ENCODE results near the gene ZNF540.
"Not testable (repeated sequence)": the region's sequence is repeated elsewhere in the genome, so short reads cannot be mapped to it uniquely, and the experiment has no call there.

ZNF540 gene

GRCh38 chr19:37654118-37654517 is 59.4 kb downstream of the ZNF540 start:
- no peaks in the 10 kb centered on the region for H3K27me3 ChIP-seq (replicated peaks; ENCODE audit: control insufficient read depth, insufficient read depth, low read length)
- DNase-seq (ENCODE audit: low read depth) = peak; percentile 27
- peaks cover 4% of the 10 kb centered on the region for H3K36me3 ChIP-seq (ENCODE audit: control insufficient read depth, insufficient read depth, low read length, severe bottlenecking)
- H3K4me3 ChIP-seq (ENCODE audit: low read length) = peak overlapping the region; percentile 98
- H3K9me3 ChIP-seq (ENCODE audit: control insufficient read depth, low read length) = peaks cover 10% of the 10 kb centered on the region
- peaks cover 20% of the 10 kb centered on the region for H3K4me1 ChIP-seq (ENCODE audit: control insufficient read depth, insufficient read depth, low read length)
- H3K9ac ChIP-seq (ENCODE audit: low read length) = peak overlapping the region; percentile 96

DNA sequence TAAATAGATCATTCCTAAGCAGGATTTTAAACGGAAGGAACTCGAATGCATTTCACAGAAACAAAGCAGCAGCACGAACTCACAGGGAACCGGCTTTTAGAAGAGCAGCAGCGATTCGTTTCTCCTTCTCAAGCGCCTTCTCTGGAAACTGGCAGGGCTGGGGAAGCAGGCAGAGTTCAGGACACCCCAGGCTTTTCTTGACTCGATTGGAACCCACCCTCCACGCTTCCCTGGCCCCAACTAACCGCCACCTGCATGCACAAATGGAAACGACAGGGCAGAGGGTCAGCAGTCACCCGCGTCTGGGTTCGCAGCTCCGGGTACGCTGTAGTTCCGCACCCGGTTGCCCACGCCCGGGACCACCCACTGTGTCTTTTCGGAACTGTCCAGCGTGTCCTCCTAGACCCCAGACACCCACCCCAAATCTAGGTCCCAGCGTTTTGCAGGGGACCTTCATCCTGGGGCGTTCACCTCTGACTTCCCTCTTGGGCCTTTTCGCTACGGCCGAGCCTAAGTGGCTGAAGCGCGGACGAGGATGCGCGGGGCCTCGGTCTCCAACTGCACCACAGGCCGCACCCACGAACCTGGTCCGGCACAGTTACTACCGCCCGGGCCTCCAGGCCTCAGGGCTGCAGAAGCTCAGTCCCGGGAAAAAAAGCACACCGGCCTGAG is 60.1 kb downstream of the ZNF540 start:
- Histone ChIP-seq H3K9me3 (ENCODE audit: control insufficient read depth, low read length) (peaks cover 5% of the 10 kb centered on the region), H3K36me3 (ENCODE audit: control insufficient read depth, insufficient read depth, low read length, severe bottlenecking) (no peaks in the 10 kb centered on the region), H3K9ac (ENCODE audit: low read length) (peak overlapping the region; percentile 96), H3K4me1 (ENCODE audit: control insufficient read depth, insufficient read depth, low read length) (peaks cover 20% of the 10 kb centered on the region), H3K27me3 (replicated peaks; ENCODE audit: control insufficient read depth, insufficient read depth, low read length) (no peaks in the 10 kb centered on the region), H3K4me3 (ENCODE audit: low read length) (peak overlapping the region; percentile 98)
- peak; percentile 67 for DNase-seq (ENCODE audit: low read depth)

DNA sequence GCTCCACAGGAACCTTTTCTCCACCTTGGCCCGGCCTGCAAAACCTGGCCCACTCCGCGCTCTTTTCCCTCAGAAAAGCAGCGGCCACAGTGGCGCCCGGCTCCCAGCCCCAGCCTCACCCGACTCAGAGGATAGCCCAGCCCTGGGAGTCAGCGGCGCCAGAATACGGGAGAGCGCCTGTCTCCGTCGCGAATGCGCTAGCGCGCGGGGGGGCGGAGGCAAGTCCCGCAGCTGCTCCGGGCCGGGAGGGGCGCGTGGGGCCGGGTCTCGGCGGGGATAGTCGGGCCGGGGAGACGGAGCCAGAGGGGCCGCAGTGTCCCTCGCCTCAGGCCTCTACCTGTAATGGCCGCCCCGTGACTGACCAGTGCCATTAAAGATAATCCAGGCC is 60.6 kb downstream of the ZNF540 start, which contains the start of gene ZFP30:
Gene ZFP30, minus strand, starts transcription at position 165 of the 388 bp plus-strand sequence. CDS start 7,643 bp downstream, outside the sequence.
- Histone ChIP-seq H3K36me3 (ENCODE audit: control insufficient read depth, insufficient read depth, low read length, severe bottlenecking) (no peaks in the 10 kb centered on the region), H3K9me3 (ENCODE audit: control insufficient read depth, low read length) (peaks cover 5% of the 10 kb centered on the region), H3K9ac (ENCODE audit: low read length) (peak within 1 kb of the TSS; percentile 96), H3K4me1 (ENCODE audit: control insufficient read depth, insufficient read depth, low read length) (peaks cover 20% of the 10 kb centered on the region), H3K27me3 (replicated peaks; ENCODE audit: control insufficient read depth, insufficient read depth, low read length) (no peaks in the 10 kb centered on the region), H3K4me3 (ENCODE audit: low read length) (peak within 1 kb of the TSS; percentile 98)
- peak; percentile 93 for DNase-seq (ENCODE audit: low read depth)

GRCh38 chr19:37655689-37656371 is 61.2 kb downstream of the ZNF540 start:
- Histone ChIP-seq H3K36me3 (ENCODE audit: control insufficient read depth, insufficient read depth, low read length, severe bottlenecking) (no peaks in the 10 kb centered on the region), H3K4me3 (ENCODE audit: low read length) (peak overlapping the region; percentile 98), H3K27me3 (replicated peaks; ENCODE audit: control insufficient read depth, insufficient read depth, low read length) (no peaks in the 10 kb centered on the region), H3K4me1 (ENCODE audit: control insufficient read depth, insufficient read depth, low read length) (peaks cover 20% of the 10 kb centered on the region), H3K9ac (ENCODE audit: low read length) (peak overlapping the region; percentile 96), H3K9me3 (ENCODE audit: control insufficient read depth, low read length) (peaks cover 8% of the 10 kb centered on the region)
- DNase-seq (ENCODE audit: low read depth) = peak; percentile 92

GRCh38 chr19:37657157-37657556 is 62.5 kb downstream of the ZNF540 start:
- peaks cover 20% of the 10 kb centered on the region for H3K4me1 ChIP-seq (ENCODE audit: control insufficient read depth, insufficient read depth, low read length)
- H3K9me3 ChIP-seq (ENCODE audit: control insufficient read depth, low read length); H3K27me3 ChIP-seq (replicated peaks; ENCODE audit: control insufficient read depth, insufficient read depth, low read length); DNase-seq (ENCODE audit: low read depth); H3K9ac ChIP-seq (ENCODE audit: low read length); H3K4me3 ChIP-seq (ENCODE audit: low read length); H3K36me3 ChIP-seq (ENCODE audit: control insufficient read depth, insufficient read depth, low read length, severe bottlenecking): not testable (repeated sequence)

All from adipocyte (in vitro differentiated cells).